Transverse colon (tissue), 3 donors: ENCODE measurements around the gene ZNF433.

Experiments used
- POLR2A ChIP-seq: fragments of 450-650 bp; IDR thresholded peaks from one replicate; pipeline ENCODE4 v1.6.1; 2016; ENCODE audit warnings: antibody characterized with exemption, mild to moderate bottlenecking, moderate library complexity
- TF ChIP-seq, protein P1 (sequence below), 5 experiments: fragments of 200-600 bp in 3 of 5; fragments of 450-650 bp in 2 of 5; sonication (generic) in 3 of 5; IDR thresholded peaks; 1 replicate in 2 of 5; 2 replicates in 3 of 5; pipeline ENCODE4 v1.5.1; 2016 to 2017; ENCODE audit warnings: antibody characterized with exemption in 5 of 5, inconsistent platforms in 3 of 5, mild to moderate bottlenecking in 2 of 5, moderate library complexity in 1 of 5

DNA sequence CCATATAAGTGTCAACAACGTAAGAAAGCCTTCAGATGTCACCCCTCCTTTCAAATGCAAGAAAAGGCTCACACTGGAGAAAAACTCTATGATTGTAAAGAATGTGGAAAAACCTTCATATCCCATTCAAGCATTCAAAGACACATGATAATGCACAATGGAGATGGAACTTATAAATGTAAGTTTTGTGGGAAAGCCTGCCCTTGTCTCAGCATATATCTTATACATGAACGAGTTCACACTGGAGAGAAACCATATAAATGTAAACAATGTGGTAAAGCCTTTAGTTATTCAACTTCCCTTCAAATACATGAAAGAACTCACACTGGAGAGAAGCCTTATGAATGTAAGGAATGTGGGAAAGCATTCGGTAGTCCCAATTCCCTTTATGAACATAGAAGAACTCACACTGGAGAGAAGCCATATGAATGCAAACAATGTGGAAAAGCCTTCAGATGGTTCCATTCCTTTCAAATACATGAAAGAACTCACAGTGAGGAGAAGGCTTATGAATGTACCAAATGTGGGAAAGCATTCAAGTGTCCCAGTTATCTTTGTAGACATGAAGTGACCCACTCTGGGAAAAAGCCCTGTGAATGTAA, 40.2 kb upstream of the ZNF433 start:
- TF ChIP-seq POLR2A: no peak
- TF ChIP-seq, protein P1, sequence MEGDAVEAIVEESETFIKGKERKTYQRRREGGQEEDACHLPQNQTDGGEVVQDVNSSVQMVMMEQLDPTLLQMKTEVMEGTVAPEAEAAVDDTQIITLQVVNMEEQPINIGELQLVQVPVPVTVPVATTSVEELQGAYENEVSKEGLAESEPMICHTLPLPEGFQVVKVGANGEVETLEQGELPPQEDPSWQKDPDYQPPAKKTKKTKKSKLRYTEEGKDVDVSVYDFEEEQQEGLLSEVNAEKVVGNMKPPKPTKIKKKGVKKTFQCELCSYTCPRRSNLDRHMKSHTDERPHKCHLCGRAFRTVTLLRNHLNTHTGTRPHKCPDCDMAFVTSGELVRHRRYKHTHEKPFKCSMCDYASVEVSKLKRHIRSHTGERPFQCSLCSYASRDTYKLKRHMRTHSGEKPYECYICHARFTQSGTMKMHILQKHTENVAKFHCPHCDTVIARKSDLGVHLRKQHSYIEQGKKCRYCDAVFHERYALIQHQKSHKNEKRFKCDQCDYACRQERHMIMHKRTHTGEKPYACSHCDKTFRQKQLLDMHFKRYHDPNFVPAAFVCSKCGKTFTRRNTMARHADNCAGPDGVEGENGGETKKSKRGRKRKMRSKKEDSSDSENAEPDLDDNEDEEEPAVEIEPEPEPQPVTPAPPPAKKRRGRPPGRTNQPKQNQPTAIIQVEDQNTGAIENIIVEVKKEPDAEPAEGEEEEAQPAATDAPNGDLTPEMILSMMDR (IDR thresholded peaks at IDR 0.05): no peak
